Activated CD4-positive, alpha-beta T cell treated with anti-CD3 and anti-CD28 coated beads for 36 hours (primary cell): ENCODE data around the gene WNT3A. TPM values are rescaled to one million over a fixed set of nuclear protein-coding genes. Genes with fewer than 3 reads are reported as not detected.

ENCODE experiments used
- ATAC-seq: fragments of 200-7000 bp; cut with Tn5 transposase; one replicate; pipeline ENCODE4 v1.10.0; 2021; ENCODE audit warnings: mild to moderate bottlenecking, moderate library complexity
- CTCF ChIA-PET: fragments of 350-600 bp; sonication (Branson Sonifier 250); formaldehyde crosslinking; loops from one replicate; lab custom pipeline; 2021; ENCODE audit warnings: antibody characterized with exemption; lab: Charles Lee
- POLR2A ChIA-PET: fragments of 350-600 bp; sonication (Branson Sonifier 250); formaldehyde crosslinking; loops from one replicate; lab custom pipeline; 2021; ENCODE audit warnings: antibody characterized with exemption, inconsistent platforms; lab: Charles Lee
- DNase-seq: peaks from one replicate; pipeline ENCODE4 v3.0.0-alpha.2; 2020
- H3K27ac Mint-ChIP-seq: one replicate; pipeline ENCODE4 v1.8.0; 2021; ENCODE audit warnings: mixed read lengths
- H3K27me3 Mint-ChIP-seq: one replicate; pipeline ENCODE4 v1.8.0; 2021; ENCODE audit warnings: mixed read lengths
- H3K36me3 Mint-ChIP-seq: one replicate; pipeline ENCODE4 v1.8.0; 2021; ENCODE audit warnings: low read depth, mixed read lengths
- H3K4me1 Mint-ChIP-seq: one replicate; pipeline ENCODE4 v1.8.0; 2021; ENCODE audit warnings: mixed read lengths
- H3K4me3 Mint-ChIP-seq: one replicate; pipeline ENCODE4 v1.8.0; 2021; ENCODE audit warnings: mild to moderate bottlenecking, moderate library complexity, mixed read lengths
- H3K9me3 Mint-ChIP-seq: one replicate; pipeline ENCODE4 v1.8.0; 2021; ENCODE audit warnings: low read depth, mixed read lengths
- intact Hi-C, 2 experiments: fragments of 100-400 bp; cut with DNase I in 1 of 2; cut with micrococcal nuclease in 1 of 2; formaldehyde crosslinking; loops; one replicate each; pipeline versions ENCODE4 v1.14.2 to v1.15.1; 2022 to 2024; cut with DNase I, micrococcal nuclease
- total RNA-seq, 2 experiments: library from RNA; stranded (reverse); gene quantifications; one replicate each; pipeline ENCODE4 v1.2.3, GENCODE V29; 2021

The WNT3A gene
- total RNA-seq, 2 experiments from 2014 or later: not detected

DNA sequence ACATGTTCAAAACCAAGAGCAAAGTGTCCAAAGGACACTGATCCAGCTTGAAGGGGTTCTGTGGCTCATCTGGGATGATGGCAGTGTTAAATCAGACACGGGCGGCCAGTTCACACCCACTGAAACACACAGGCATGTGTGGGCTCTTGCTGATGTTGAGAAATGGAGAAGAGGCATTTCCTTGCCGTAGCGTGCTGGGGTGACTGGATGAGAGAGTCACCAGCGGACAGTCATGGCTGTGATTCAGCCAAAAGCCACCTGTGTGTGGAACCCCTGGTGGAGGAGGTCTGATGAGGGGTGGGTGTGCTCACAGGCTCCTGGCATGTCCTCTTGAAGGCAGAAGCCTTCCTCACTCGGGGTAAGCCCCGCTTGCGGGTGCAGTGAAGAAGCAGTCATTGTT lies 89.1 kb downstream of the WNT3A start:
- CTCF ChIA-PET: no interaction called here
- POLR2A ChIA-PET: no interaction called here
- intact Hi-C loops: no loop called here
- ATAC-seq (no peak), DNase-seq (peak; percentile 5)
- Mint-ChIP-seq H3K36me3 (peaks cover 76% of the 10 kb centered on the region), H3K27me3 (no peaks in the 10 kb centered on the region), H3K9me3 (peaks cover 10% of the 10 kb centered on the region), H3K27ac (peak overlapping the region; percentile 0), H3K4me1 (peaks cover 32% of the 10 kb centered on the region), H3K4me3 (no peak overlapping the region)

DNA sequence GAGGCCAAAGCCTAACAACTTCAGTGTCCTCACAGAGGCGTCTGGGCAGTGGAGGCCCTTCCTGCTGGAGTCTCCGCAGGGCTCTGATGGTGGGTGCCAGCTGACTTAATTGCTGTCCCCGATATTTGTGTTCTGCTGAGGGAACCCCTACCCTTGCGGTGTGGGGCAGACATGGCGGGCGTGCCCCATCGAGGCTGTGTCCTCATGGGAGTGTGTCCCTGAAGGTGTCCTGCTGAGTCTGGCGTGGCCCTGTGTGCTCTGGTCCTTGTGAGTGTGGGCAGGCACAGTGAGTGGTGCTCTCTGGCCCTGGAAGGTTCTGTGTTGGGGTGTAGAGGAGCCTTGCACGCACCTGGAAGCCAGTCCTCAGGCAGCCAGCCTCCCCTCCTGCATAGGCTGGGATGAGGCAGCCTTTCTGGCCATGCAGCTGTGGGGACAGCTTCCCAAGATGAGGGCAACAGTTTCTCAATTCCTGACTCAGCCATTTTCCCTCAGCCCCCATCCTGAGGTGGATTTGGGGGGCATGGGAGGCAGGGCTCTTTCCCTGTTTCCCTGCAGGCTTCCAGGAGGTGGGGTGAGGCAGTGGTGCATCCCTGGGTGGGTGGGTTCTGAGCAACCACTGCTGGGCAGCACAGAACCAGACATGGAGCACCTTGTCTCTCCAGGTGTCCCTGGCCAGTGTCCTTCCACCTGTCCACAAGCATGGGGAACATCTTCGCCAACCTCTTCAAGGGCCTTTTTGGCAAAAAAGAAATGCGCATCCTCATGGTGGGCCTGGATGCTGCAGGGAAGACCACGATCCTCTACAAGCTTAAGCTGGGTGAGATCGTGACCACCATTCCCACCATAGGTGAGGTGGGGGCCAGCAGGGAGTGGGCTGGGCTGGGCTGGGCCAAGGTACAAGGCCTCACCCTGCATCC lies 89.9 kb downstream of the WNT3A start:
- Mint-ChIP-seq H3K4me1 (peaks cover 30% of the 10 kb centered on the region), H3K9me3 (peaks cover 10% of the 10 kb centered on the region), H3K27ac (no peak overlapping the region), H3K4me3 (no peak overlapping the region), H3K36me3 (peaks cover 69% of the 10 kb centered on the region), H3K27me3 (no peaks in the 10 kb centered on the region)
- CTCF ChIA-PET: no interaction called here
- intact Hi-C loops: no loop called here
- DNase-seq (peak; percentile 2), ATAC-seq (no peak)
- POLR2A ChIA-PET: interaction anchor here (0.7 to 1.4 kb wide), 2 partner anchors 9 to 14 kb away, joined by 3 read pairs; partner anchors contain the start of gene ARF1

DNA sequence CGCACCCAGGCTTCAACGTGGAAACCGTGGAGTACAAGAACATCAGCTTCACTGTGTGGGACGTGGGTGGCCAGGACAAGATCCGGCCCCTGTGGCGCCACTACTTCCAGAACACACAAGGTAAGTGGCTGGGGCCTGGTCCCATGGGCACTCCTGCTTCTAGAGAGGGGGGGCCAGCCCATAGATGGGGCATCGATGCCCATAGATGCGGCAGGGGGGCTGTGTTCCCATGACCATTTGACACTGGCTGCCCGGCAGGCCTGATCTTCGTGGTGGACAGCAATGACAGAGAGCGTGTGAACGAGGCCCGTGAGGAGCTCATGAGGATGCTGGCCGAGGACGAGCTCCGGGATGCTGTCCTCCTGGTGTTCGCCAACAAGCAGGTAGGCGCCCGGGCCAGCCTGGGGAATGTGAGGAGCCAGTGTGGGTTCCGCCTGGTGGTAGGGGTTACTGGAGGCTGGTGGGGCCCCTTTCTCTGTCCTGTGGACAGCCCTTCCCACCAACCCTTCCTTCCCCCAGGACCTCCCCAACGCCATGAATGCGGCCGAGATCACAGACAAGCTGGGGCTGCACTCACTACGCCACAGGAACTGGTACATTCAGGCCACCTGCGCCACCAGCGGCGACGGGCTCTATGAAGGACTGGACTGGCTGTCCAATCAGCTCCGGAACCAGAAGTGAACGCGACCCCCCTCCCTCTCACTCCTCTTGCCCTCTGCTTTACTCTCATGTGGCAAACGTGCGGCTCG lies 90.7 kb downstream of the WNT3A start:
- CTCF ChIA-PET: interaction anchor here (0.7 kb wide), 1 partner anchor 98 kb away, joined by 5 read pairs; no protein-coding TSS in a partner anchor
- Mint-ChIP-seq H3K36me3 (peaks cover 60% of the 10 kb centered on the region), H3K9me3 (peaks cover 10% of the 10 kb centered on the region), H3K4me1 (peaks cover 23% of the 10 kb centered on the region), H3K27me3 (no peaks in the 10 kb centered on the region), H3K27ac (peak overlapping the region; percentile 47), H3K4me3 (no peak overlapping the region)
- ATAC-seq (no peak), DNase-seq (peak; percentile 1)
- intact Hi-C loops: no loop called here
- POLR2A ChIA-PET: interaction anchor here (0.7 to 1.4 kb wide), 3 partner anchors 8 to 15 kb away, joined by 3 read pairs; partner anchors contain the start of gene ARF1

DNA sequence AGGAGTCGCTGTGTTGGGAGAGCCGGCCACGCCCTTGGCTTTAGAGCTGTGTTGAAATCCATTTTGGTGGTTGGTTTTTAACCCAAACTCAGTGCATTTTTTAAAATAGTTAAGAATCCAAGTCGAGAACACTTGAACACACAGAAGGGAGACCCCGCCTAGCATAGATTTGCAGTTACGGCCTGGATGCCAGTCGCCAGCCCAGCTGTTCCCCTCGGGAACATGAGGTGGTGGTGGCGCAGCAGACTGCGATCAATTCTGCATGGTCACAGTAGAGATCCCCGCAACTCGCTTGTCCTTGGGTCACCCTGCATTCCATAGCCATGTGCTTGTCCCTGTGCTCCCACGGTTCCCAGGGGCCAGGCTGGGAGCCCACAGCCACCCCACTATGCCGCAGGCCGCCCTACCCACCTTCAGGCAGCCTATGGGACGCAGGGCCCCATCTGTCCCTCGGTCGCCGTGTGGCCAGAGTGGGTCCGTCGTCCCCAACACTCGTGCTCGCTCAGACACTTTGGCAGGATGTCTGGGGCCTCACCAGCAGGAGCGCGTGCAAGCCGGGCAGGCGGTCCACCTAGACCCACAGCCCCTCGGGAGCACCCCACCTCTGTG lies 91.6 kb downstream of the WNT3A start:
- Mint-ChIP-seq H3K4me3 (no peak overlapping the region), H3K27me3 (no peaks in the 10 kb centered on the region), H3K4me1 (peaks cover 18% of the 10 kb centered on the region), H3K9me3 (peaks cover 10% of the 10 kb centered on the region), H3K27ac (no peak overlapping the region), H3K36me3 (peaks cover 56% of the 10 kb centered on the region)
- no peak for DNase-seq
- ATAC-seq: no peak
- ChIA-PET CTCF (interaction anchor here (0.7 to 1.1 kb wide), 2 partner anchors 32 to 99 kb away, joined by 5 read pairs; no protein-coding TSS in a partner anchor), POLR2A (interaction anchor here (1.1 to 1.8 kb wide), 3 partner anchors 9 to 11 kb away, joined by 3 to 5 read pairs (median 3); no protein-coding TSS in a partner anchor)
- intact Hi-C loops: no loop called here

DNA sequence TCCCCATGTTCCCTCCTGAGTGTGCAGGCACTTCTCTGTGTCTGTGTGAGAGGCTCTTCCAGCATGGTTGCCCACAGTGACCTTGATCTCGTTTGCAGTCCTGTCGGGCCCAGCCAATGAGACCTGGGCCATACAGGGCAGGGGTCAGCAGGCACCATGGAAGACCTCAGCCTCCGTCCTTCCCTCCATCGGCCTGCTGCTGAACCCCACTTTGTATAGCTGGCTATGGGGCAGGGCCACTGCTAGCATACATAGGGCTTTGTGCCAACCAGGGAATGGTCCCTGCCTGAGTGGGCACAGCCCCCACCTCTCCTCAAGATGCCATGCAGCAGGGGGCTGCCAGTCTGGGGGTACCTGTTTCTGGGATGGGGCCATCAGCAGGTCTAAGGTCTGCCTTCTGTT lies 92.5 kb downstream of the WNT3A start:
- no peaks in the 10 kb centered on the region for H3K27me3 Mint-ChIP-seq
- ChIA-PET POLR2A (interaction anchor here (1.3 to 1.8 kb wide), 2 partner anchors 8 to 10 kb away, joined by 5 read pairs; no protein-coding TSS in a partner anchor), CTCF (interaction anchor here (1.1 to 1.5 kb wide), 2 partner anchors 31 to 101 kb away, joined by 4 to 5 read pairs; no protein-coding TSS in a partner anchor)
- peaks cover 50% of the 10 kb centered on the region for H3K36me3 Mint-ChIP-seq
- ATAC-seq (no peak), DNase-seq (no peak)
- no peak overlapping the region for H3K27ac Mint-ChIP-seq
- intact Hi-C loops: no loop called here
- peaks cover 7% of the 10 kb centered on the region for H3K9me3 Mint-ChIP-seq
- H3K4me1 Mint-ChIP-seq: peaks cover 24% of the 10 kb centered on the region
- H3K4me3 Mint-ChIP-seq: no peak overlapping the region

DNA sequence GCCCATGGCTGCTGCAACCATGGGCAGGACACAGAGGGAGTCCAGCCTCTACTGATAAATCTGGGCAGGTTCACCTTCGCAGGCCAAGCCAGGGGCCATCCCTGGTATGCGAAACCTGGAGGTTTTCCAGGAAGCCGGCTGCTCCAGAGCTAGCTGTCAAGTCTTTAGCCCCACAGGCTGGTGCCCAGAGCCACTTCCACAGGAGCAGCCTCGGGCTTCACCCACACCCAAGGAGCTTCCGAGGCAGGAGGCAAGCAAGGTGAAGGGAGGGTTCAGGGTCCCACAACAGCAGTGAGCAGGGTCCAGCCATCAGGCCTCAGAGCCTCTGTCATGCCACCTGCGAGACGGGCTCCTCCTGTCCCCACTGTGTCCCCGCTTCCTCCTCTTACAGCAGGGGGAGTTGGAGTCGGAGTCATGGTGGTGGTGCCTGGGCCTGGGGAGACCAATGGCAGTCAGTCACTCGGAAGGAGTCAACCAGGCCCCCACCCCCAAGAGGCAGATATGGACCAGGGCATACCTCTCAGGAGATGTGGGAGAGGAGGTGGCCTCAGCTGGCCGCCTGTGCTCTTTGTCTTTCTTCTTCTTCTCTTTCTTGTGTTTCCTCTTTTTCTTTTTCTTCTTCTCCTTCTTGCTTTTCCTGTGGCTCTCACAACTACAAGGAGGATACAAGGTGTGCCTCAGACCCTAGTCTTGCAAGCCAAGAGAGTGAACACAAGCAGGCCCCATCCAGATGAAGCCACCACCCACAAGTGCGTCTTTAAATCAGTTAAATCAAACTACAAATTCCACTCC lies 94.2 kb downstream of the WNT3A start:
- H3K27me3 Mint-ChIP-seq: no peaks in the 10 kb centered on the region

DNA sequence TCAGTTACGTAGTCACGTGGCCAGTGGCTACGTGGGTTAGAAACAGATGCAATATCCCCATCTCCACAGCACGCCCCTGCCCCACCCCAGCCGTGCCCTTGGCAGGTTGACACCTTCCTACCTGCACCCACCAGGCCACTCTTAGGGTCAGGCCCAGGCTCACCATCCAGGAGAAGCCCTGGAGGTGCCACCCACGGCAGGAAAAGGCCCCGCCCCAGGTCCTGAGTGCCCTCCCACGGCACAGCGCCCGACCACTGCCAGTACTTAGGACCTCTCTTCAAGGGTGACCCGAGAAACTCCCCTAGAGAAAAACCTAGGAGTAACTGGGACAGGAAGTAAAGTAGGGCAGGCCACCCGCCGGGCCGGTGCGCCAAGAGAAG lies 94.8 kb downstream of the WNT3A start:
- no peak for DNase-seq

More for the DNA sequence above, 94.2 kb downstream of the WNT3A start:
- intact Hi-C loops: loop anchor here (5.0 to 10.0 kb wide), 2 partner anchors 336 to 1694 kb away; partner anchors contain the start of gene PARP1 (in 1 of the 2)
- no peak for ATAC-seq
- Mint-ChIP-seq H3K27ac (peak overlapping the region; percentile 69), H3K9me3 (no peaks in the 10 kb centered on the region), H3K4me1 (peaks cover 20% of the 10 kb centered on the region), H3K36me3 (peaks cover 39% of the 10 kb centered on the region), H3K4me3 (peak overlapping the region; percentile 89)
- no peak for DNase-seq
- ChIA-PET POLR2A (interaction anchor here (1.3 to 1.5 kb wide), 2 partner anchors 13 to 64 kb away, joined by 3 read pairs; partner anchors contain the start of gene IBA57), CTCF (interaction anchor here (1.5 kb wide), 1 partner anchor 102 kb away, joined by 4 read pairs; no protein-coding TSS in a partner anchor)

DNA sequence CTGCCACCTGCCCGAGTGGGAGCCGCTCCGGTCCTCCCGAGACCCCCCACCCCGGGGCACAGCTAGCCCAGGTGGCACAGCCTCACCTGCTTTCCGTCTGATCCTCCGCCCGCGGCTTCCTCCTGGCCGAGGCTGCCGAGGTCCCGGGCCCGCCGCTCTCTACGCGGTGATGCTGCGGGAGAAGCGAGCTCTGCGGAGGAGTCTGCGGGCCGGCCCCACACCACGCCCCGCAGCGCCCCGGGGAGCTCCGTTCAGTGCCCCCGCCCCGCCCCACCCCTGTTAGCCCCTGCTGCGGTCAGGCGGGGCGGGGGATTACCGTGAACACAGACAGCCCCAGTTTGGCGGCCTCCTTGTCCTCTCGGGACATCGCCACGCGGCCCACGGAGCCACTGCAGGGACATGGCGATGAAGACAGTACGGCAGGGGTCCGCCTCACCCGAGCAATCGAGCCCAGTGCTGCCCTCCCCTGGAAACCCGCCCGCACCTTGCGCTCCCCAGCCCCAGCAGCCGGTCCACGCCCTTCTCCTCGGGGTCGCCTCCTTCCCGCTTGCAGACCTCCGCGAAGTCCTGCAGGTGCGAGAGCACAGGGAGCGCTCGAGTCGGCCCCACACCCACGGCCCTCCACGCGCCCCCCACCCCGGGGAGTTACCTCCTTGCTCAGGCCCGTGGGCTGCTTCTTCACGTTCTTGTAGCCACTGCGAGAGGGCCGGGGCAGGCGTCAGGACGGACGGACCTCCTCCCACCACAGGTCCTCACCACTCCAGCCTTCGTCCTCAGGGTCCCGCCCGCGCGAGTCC lies 95.4 kb downstream of the WNT3A start:
- peak overlapping the region; percentile 89 for H3K4me3 Mint-ChIP-seq
- H3K27me3 Mint-ChIP-seq: no peaks in the 10 kb centered on the region
- ATAC-seq (peak; percentile 56), DNase-seq (peak; percentile 78)
- H3K36me3 Mint-ChIP-seq: peaks cover 41% of the 10 kb centered on the region
- intact Hi-C loops: loop anchor here (2.0 to 10.0 kb wide), 3 partner anchors 337 to 1695 kb away; partner anchors contain the start of genes JMJD4 (in 1 of the 2), PARP1 (in 1 of the 2) and SNAP47 (in 1 of the 2)
- H3K4me1 Mint-ChIP-seq: peaks cover 20% of the 10 kb centered on the region
- H3K9me3 Mint-ChIP-seq: no peaks in the 10 kb centered on the region
- POLR2A ChIA-PET: interaction anchor here (0.9 to 1.3 kb wide), 4 partner anchors 10 to 63 kb away, joined by 3 to 6 read pairs (median 4); partner anchors contain the start of gene IBA57
- CTCF ChIA-PET: no interaction called here
- H3K27ac Mint-ChIP-seq: peak overlapping the region; percentile 37

More for the DNA sequence above, 94.8 kb downstream of the WNT3A start:
- intact Hi-C loops: loop anchor here (5.0 to 10.0 kb wide), 2 partner anchors 337 to 1694 kb away; partner anchors contain the start of gene PARP1 (in 1 of the 2)
- H3K9me3 Mint-ChIP-seq: no peaks in the 10 kb centered on the region
- ChIA-PET POLR2A (interaction anchor here (0.9 to 1.3 kb wide), 4 partner anchors 9 to 64 kb away, joined by 3 to 6 read pairs (median 4); partner anchors contain the start of gene IBA57), CTCF (no interaction called here)
- no peaks in the 10 kb centered on the region for H3K27me3 Mint-ChIP-seq
- peaks cover 42% of the 10 kb centered on the region for H3K36me3 Mint-ChIP-seq
- peak overlapping the region; percentile 69 for H3K27ac Mint-ChIP-seq
- peak overlapping the region; percentile 89 for H3K4me3 Mint-ChIP-seq
- ATAC-seq: no peak
- H3K4me1 Mint-ChIP-seq: peaks cover 20% of the 10 kb centered on the region
